T-helper 17 cell (primary cell): ENCODE data around the gene HEY2. TPM values are rescaled to one million over a fixed set of nuclear protein-coding genes. Genes with fewer than 3 reads are reported as not detected.
"Not testable (repeated sequence)": the region's sequence is repeated elsewhere in the genome, so short reads cannot be mapped to it uniquely, and the experiment has no call there.

Source experiments
- ATAC-seq: fragments of 150-1000 bp; cut with Tn5 transposase; 2 replicates; pipeline ENCODE4 v1.10.0; 2021; ENCODE audit warnings: mild to moderate bottlenecking, moderate library complexity
- DNase-seq, 3 donors: peaks; one replicate each; pipeline versions ENCODE4 v3.0.0 to v3.0.0-alpha.2; 2020 to 2021
- H3K9me3 ChIP-seq: one replicate; pipeline ENCODE4 v1.7.0; 2013; ENCODE audit warnings: low read length, mild to moderate bottlenecking; ENCODE audit not compliant: control insufficient read depth, poor library complexity, severe bottlenecking
- H3K27ac Mint-ChIP-seq: one replicate; pipeline ENCODE4 v1.8.0; 2022; ENCODE audit warnings: mild to moderate bottlenecking, moderate library complexity, mixed read lengths
- H3K27me3 Mint-ChIP-seq: one replicate; pipeline ENCODE4 v1.8.0; 2022; ENCODE audit warnings: mixed read lengths
- H3K36me3 Mint-ChIP-seq: one replicate; pipeline ENCODE4 v1.8.0; 2022; ENCODE audit warnings: low read depth, mixed read lengths
- H3K4me1 Mint-ChIP-seq: one replicate; pipeline ENCODE4 v1.8.0; 2022; ENCODE audit warnings: mild to moderate bottlenecking, mixed read lengths
- H3K4me3 Mint-ChIP-seq: one replicate; pipeline ENCODE4 v1.8.0; 2022; ENCODE audit warnings: mild to moderate bottlenecking, moderate library complexity, mixed read lengths
- total RNA-seq, 4 donors: library from RNA in 2 of 4; stranded (reverse) in 2 of 4; gene quantifications; one replicate each; pipeline ENCODE4 v1.2.3 and lab custom pipeline; 2022 to 2026

HEY2 gene
- total RNA-seq, 2 donors from 2014 or later: 0.23 TPM; not detected in 1

- no peaks in the 10 kb centered on the region for H3K9me3 ChIP-seq
- no peak overlapping the region for H3K27ac Mint-ChIP-seq
- H3K4me1 Mint-ChIP-seq: peaks cover 41% of the 10 kb centered on the region
- H3K4me3 Mint-ChIP-seq: no peak overlapping the region
- ATAC-seq (no peak), DNase-seq (no peak)
- peaks cover 5% of the 10 kb centered on the region for H3K36me3 Mint-ChIP-seq
- no peaks in the 10 kb centered on the region for H3K27me3 Mint-ChIP-seq
Measured at GRCh38 chr6:125797886-125798444, 48.5 kb downstream of the HEY2 start.

GRCh38 chr6:125798734-125799508, 49.5 kb downstream of the HEY2 start:
- Mint-ChIP-seq H3K36me3 (peaks cover 5% of the 10 kb centered on the region), H3K4me3 (no peak overlapping the region), H3K27me3 (no peaks in the 10 kb centered on the region), H3K4me1 (peaks cover 39% of the 10 kb centered on the region), H3K27ac (peak overlapping the region; percentile 39)
- ATAC-seq (no peak), DNase-seq (no peak)
- no peaks in the 10 kb centered on the region for H3K9me3 ChIP-seq

GRCh38 chr6:125802383-125802782, 53.0 kb downstream of the HEY2 start:
- H3K4me3 Mint-ChIP-seq: no peak overlapping the region
- DNase-seq: no peak
- peak overlapping the region; percentile 79 for H3K27ac Mint-ChIP-seq
- no peak for ATAC-seq
- peaks cover 47% of the 10 kb centered on the region for H3K4me1 Mint-ChIP-seq
- H3K9me3 ChIP-seq: no peaks in the 10 kb centered on the region
- no peaks in the 10 kb centered on the region for H3K27me3 Mint-ChIP-seq
- H3K36me3 Mint-ChIP-seq: peaks cover 3% of the 10 kb centered on the region

GRCh38 chr6:125802943-125803377, 53.5 kb downstream of the HEY2 start:
- peak; percentile 37 for ATAC-seq
- no peaks in the 10 kb centered on the region for H3K9me3 ChIP-seq
- H3K27ac Mint-ChIP-seq: peak overlapping the region; percentile 79
- no peak overlapping the region for H3K4me3 Mint-ChIP-seq
- H3K36me3 Mint-ChIP-seq: peaks cover 5% of the 10 kb centered on the region
- peaks cover 48% of the 10 kb centered on the region for H3K4me1 Mint-ChIP-seq
- DNase-seq: no peak
- no peaks in the 10 kb centered on the region for H3K27me3 Mint-ChIP-seq

- no peaks in the 10 kb centered on the region for H3K9me3 ChIP-seq
- ATAC-seq: peak; percentile 77
- DNase-seq: no peak
- Mint-ChIP-seq H3K36me3 (peaks cover 7% of the 10 kb centered on the region), H3K27ac (peak overlapping the region; percentile 79), H3K4me1 (peaks cover 55% of the 10 kb centered on the region), H3K27me3 (no peaks in the 10 kb centered on the region), H3K4me3 (no peak overlapping the region)
Measured at GRCh38 chr6:125804264-125804663, 54.8 kb downstream of the HEY2 start.

GRCh38 chr6:125804866-125805425, 55.5 kb downstream of the HEY2 start:
- peaks cover 52% of the 10 kb centered on the region for H3K4me1 Mint-ChIP-seq
- H3K36me3 Mint-ChIP-seq: not testable (repeated sequence)

GRCh38 chr6:125806813-125807212, 57.4 kb downstream of the HEY2 start:
- Mint-ChIP-seq H3K36me3 (peaks cover 7% of the 10 kb centered on the region), H3K4me3 (no peak overlapping the region), H3K4me1 (peaks cover 59% of the 10 kb centered on the region), H3K27me3 (no peaks in the 10 kb centered on the region), H3K27ac (no peak overlapping the region)
- DNase-seq: no peak
- no peaks in the 10 kb centered on the region for H3K9me3 ChIP-seq
- ATAC-seq: no peak

More at GRCh38 chr6:125804866-125805425, 55.5 kb downstream of the HEY2 start:
- not testable (repeated sequence) for ATAC-seq, H3K4me3 Mint-ChIP-seq, H3K27ac Mint-ChIP-seq, H3K9me3 ChIP-seq, DNase-seq, H3K27me3 Mint-ChIP-seq

- H3K4me1 Mint-ChIP-seq: peaks cover 57% of the 10 kb centered on the region
- H3K27me3 Mint-ChIP-seq: no peaks in the 10 kb centered on the region
Measured at GRCh38 chr6:125807293-125807692, 57.9 kb downstream of the HEY2 start.

GRCh38 chr6:125808060-125808459, 58.6 kb downstream of the HEY2 start:
- Mint-ChIP-seq H3K4me1 (peaks cover 55% of the 10 kb centered on the region), H3K4me3 (peak overlapping the region; percentile 76), H3K27ac (peak overlapping the region; percentile 88), H3K36me3 (peaks cover 7% of the 10 kb centered on the region), H3K27me3 (no peaks in the 10 kb centered on the region)
- DNase-seq (no peak), ATAC-seq (peak; percentile 36)
- H3K9me3 ChIP-seq: no peaks in the 10 kb centered on the region

More at GRCh38 chr6:125807293-125807692, 57.9 kb downstream of the HEY2 start:
- H3K9me3 ChIP-seq: no peaks in the 10 kb centered on the region
- ATAC-seq: no peak
- Mint-ChIP-seq H3K36me3 (peaks cover 7% of the 10 kb centered on the region), H3K27ac (peak overlapping the region; percentile 88), H3K4me3 (no peak overlapping the region)
- DNase-seq: no peak

- no peak for ATAC-seq
- H3K27ac Mint-ChIP-seq: peak overlapping the region; percentile 88
Measured at GRCh38 chr6:125808591-125808990, 59.2 kb downstream of the HEY2 start.

GRCh38 chr6:125809570-125810170, 60.2 kb downstream of the HEY2 start:
- Mint-ChIP-seq H3K4me3 (no peak overlapping the region), H3K4me1 (peaks cover 49% of the 10 kb centered on the region), H3K27ac (no peak overlapping the region), H3K27me3 (no peaks in the 10 kb centered on the region), H3K36me3 (peaks cover 7% of the 10 kb centered on the region)
- ATAC-seq (no peak), DNase-seq (no peak)
- H3K9me3 ChIP-seq: no peaks in the 10 kb centered on the region

More at GRCh38 chr6:125808591-125808990, 59.2 kb downstream of the HEY2 start:
- no peaks in the 10 kb centered on the region for H3K27me3 Mint-ChIP-seq
- H3K9me3 ChIP-seq: no peaks in the 10 kb centered on the region
- H3K4me1 Mint-ChIP-seq: peaks cover 53% of the 10 kb centered on the region
- peak overlapping the region; percentile 76 for H3K4me3 Mint-ChIP-seq
- no peak for DNase-seq
- H3K36me3 Mint-ChIP-seq: peaks cover 7% of the 10 kb centered on the region

GRCh38 chr6:125810445-125810844, 61.0 kb downstream of the HEY2 start:
- H3K9me3 ChIP-seq: no peaks in the 10 kb centered on the region
- Mint-ChIP-seq H3K4me3 (no peak overlapping the region), H3K27me3 (no peaks in the 10 kb centered on the region), H3K4me1 (peaks cover 54% of the 10 kb centered on the region), H3K27ac (no peak overlapping the region), H3K36me3 (peaks cover 8% of the 10 kb centered on the region)
- ATAC-seq (no peak), DNase-seq (no peak)
